Nephron (organoid): ENCODE measurements around the gene CACNB1.

Experiments used
- H3K27ac Mint-ChIP-seq, 3 experiments: 2 replicates each; pipeline ENCODE4 v1.8.0; 2020; ENCODE audit warnings: mixed read lengths in 3 of 3, mild to moderate bottlenecking in 2 of 3, moderate library complexity in 1 of 3
- H3K27me3 Mint-ChIP-seq: 2 replicates; pipeline ENCODE4 v1.8.0; 2021; ENCODE audit warnings: low read depth, mild to moderate bottlenecking, moderate library complexity, mixed read lengths
- H3K36me3 Mint-ChIP-seq: 2 replicates; pipeline ENCODE4 v1.8.0; 2020; ENCODE audit warnings: low read depth, mixed read lengths
- H3K4me1 Mint-ChIP-seq: 2 replicates; pipeline ENCODE4 v1.8.0; 2020; ENCODE audit warnings: mixed read lengths
- H3K4me3 Mint-ChIP-seq, 3 experiments: 2 replicates each; pipeline ENCODE4 v1.8.0; 2020; ENCODE audit warnings: mild to moderate bottlenecking in 3 of 3, mixed read lengths in 3 of 3, moderate library complexity in 2 of 3
- H3K9me3 Mint-ChIP-seq: 2 replicates; pipeline ENCODE4 v1.8.0; 2020; ENCODE audit warnings: mixed read lengths
- TF ChIP-seq, protein P1 (sequence below), 3 experiments: fragments of 200-600 bp; sonication (generic); IDR thresholded peaks; one replicate each; pipeline ENCODE4 v1.5.0; 2021; ENCODE audit warnings: antibody characterized with exemption in 3 of 3; ENCODE audit not compliant: unreplicated experiment in 3 of 3

CACNB1 gene

DNA sequence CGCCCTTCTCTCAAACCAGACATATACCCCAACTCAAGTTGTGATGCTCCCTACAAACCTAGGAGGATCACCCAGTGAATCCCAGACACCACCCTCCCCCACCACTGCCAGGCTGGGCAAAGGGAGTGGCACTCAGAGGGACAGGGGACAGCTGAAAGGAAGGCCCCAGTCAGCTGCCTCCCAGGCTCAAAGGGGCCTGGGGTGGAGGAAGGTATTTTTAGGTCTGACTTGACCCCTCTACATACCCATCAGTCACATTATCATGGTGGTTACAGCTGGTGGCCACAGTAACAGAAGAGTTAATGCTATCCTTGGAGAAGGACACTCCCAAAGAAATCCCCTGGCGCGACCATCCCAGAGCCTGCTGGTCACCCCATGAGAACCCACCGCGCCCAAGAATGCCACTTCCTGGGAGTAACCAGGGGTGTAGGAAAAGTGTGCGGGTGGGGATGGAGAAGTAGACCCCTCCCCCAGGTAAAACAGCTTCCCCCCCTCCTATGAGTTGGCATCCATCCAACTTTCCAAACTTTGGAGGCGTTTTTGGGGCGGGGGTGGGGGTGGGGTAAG lies 1.1 kb downstream of the CACNB1 start:
- peaks cover 54% of the 10 kb centered on the region for H3K4me1 Mint-ChIP-seq
- H3K27ac Mint-ChIP-seq = peak overlapping the region; percentile 55 to 77 (median 59)
- TF ChIP-seq, protein P1, sequence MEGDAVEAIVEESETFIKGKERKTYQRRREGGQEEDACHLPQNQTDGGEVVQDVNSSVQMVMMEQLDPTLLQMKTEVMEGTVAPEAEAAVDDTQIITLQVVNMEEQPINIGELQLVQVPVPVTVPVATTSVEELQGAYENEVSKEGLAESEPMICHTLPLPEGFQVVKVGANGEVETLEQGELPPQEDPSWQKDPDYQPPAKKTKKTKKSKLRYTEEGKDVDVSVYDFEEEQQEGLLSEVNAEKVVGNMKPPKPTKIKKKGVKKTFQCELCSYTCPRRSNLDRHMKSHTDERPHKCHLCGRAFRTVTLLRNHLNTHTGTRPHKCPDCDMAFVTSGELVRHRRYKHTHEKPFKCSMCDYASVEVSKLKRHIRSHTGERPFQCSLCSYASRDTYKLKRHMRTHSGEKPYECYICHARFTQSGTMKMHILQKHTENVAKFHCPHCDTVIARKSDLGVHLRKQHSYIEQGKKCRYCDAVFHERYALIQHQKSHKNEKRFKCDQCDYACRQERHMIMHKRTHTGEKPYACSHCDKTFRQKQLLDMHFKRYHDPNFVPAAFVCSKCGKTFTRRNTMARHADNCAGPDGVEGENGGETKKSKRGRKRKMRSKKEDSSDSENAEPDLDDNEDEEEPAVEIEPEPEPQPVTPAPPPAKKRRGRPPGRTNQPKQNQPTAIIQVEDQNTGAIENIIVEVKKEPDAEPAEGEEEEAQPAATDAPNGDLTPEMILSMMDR (IDR thresholded peaks at IDR 0.05; ENCODE audit: unreplicated experiment in 3 of 3) = no peak
- no peaks in the 10 kb centered on the region for H3K27me3 Mint-ChIP-seq
- H3K9me3 Mint-ChIP-seq = no peaks in the 10 kb centered on the region
- peak overlapping the region; percentile 89 to 97 (median 91) for H3K4me3 Mint-ChIP-seq
- H3K36me3 Mint-ChIP-seq = peaks cover 26% of the 10 kb centered on the region

DNA sequence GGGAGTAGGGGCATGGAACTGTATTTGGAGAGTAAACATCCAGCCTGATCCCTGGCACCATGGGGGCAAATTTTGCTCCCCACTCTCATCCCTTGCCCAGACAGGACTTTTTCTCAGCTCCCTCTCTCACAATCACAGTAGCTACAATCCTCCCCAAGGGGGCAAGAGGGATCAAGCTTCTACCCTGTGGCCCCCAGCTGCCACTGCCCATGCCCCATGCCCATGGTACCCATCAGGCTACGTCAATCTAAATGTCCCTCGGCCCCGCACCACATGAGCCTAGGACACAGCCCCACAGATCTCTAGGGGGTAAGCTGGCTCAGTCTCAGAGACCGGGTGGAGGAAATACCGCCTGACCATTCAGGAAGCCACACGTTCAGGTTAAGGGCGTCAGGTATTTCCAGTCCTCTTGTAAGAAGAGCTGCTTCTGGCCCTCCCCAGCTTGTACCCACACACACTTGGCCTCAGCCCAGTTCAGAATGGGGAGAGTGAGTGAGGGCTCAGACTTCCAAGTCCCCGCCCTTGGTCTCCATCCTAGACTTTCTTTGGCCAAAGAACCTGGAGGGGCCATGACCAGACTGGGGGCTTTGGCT lies 1.8 kb downstream of the CACNB1 start:
- H3K4me3 Mint-ChIP-seq = peak overlapping the region; percentile 89 to 97 (median 91)

DNA sequence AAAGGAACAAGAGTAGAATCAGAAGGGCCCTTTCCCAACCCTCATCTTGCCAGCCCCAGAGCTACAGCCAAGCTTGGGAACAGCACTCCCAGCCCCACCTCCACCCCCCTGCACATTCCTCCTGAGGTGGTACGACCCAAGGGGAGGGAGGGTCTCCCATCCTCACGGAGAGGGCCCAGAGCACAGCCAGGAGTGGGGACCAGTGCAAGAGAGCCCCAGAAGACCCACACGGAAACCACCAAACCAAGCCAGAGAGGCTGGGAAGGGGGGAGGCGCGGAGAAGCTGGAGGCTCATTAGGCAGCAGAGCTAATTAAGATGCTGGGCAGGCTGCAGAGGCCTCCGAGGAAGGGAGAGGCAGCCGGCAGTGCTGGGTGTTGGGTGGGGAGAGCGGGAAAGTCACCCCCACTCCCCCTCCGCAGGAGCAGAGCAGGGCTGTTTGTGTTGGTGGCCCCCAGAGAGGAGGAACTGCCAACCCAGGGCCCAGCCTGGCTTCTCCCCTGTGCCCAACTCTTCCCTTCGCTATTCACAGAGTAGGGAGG lies 2.4 kb downstream of the CACNB1 start:
- peak overlapping the region; percentile 89 to 97 (median 91) for H3K4me3 Mint-ChIP-seq
- H3K27ac Mint-ChIP-seq = peak overlapping the region; percentile 41 to 77 (median 55)
- no peaks in the 10 kb centered on the region for H3K9me3 Mint-ChIP-seq
- TF ChIP-seq, protein P1 (IDR thresholded peaks at IDR 0.05; ENCODE audit: unreplicated experiment in 3 of 3) = no peak
- H3K27me3 Mint-ChIP-seq = no peaks in the 10 kb centered on the region
- peaks cover 48% of the 10 kb centered on the region for H3K4me1 Mint-ChIP-seq
- peaks cover 17% of the 10 kb centered on the region for H3K36me3 Mint-ChIP-seq

More for the DNA sequence above, 1.8 kb downstream of the CACNB1 start:
- TF ChIP-seq, protein P1 (IDR thresholded peaks at IDR 0.05; ENCODE audit: unreplicated experiment in 3 of 3) = no peak
- H3K4me1 Mint-ChIP-seq = peaks cover 50% of the 10 kb centered on the region
- H3K9me3 Mint-ChIP-seq = no peaks in the 10 kb centered on the region
- peak overlapping the region; percentile 55 to 60 (median 59) for H3K27ac Mint-ChIP-seq
- no peaks in the 10 kb centered on the region for H3K27me3 Mint-ChIP-seq
- H3K36me3 Mint-ChIP-seq = peaks cover 20% of the 10 kb centered on the region

DNA sequence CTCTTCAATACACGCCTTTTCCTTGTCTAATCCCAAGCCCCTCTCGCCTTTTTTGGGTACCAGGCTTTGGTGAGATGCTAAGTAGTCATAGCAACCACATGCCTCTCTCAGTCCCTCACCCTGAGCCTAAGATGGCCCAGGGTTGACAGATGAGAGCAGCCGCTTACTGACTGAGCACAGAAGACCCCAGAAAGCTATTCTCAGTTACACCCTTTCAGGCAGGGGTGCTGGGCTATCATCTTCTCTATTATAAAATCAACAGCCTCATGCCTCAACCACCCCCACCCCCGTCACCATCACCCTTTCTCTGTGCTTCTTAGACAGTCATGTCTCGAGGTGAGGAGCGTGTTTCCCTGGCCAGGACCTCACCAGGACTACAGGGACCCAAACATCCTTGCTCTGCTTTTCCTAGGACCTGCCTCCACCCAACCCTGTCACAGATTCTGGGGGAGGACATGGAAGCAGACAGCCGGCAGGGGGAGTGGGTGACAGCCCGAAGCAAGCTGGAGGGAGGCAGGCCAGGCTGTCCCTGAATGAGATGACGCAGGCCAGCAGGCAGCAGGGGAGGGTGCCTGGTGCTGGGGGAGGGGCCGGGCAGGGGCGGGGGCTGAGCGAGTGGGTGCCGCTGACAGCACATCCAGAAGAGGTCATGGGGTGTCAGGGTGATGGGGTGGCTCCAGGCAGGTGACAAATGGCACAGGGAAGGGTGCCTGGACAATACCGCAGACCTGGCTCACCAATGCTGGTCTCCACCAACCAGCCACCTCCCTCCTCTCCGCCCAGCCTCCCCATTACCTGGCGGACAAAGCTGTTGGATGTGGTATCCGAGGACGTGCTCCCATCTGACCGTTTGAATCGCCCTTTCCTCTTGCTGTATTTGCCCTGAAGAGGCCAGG lies 3.1 kb downstream of the CACNB1 start:
- TF ChIP-seq, protein P1 (IDR thresholded peaks at IDR 0.05; ENCODE audit: unreplicated experiment in 3 of 3) = peak; percentile 26 to 42 (median 39)
- H3K36me3 Mint-ChIP-seq = peaks cover 15% of the 10 kb centered on the region
- H3K27ac Mint-ChIP-seq = peak overlapping the region; percentile 40 to 77 (median 49)
- H3K9me3 Mint-ChIP-seq = no peaks in the 10 kb centered on the region
- peaks cover 41% of the 10 kb centered on the region for H3K4me1 Mint-ChIP-seq
- H3K4me3 Mint-ChIP-seq = peak overlapping the region; percentile 73 to 91 (median 89)
- no peaks in the 10 kb centered on the region for H3K27me3 Mint-ChIP-seq

DNA sequence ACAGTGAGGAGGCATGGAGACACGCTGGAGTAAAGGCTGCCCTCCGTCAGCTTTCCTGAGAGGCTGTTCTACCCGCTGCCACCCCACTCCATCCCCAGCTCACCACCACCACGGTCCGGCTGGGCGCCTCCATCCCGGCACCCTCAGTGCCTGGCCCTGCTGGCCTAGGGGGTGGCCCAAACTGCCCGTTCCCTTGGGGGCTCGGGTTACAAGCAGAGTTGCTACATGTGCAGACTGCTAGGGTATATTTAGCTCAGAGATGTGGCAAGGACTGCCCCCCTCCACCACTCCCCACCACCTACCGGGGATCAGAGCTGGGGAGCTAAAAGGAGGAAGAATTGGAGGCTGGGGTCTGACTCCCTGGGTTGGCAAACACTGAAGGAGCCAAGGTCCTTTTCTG lies 4.1 kb downstream of the CACNB1 start:
- Mint-ChIP-seq H3K4me3 (peak overlapping the region in 2 of 3 experiments; percentile 89 to 91), H3K36me3 (peaks cover 15% of the 10 kb centered on the region), H3K9me3 (no peaks in the 10 kb centered on the region), H3K4me1 (peaks cover 37% of the 10 kb centered on the region), H3K27ac (no peak overlapping the region), H3K27me3 (no peaks in the 10 kb centered on the region)
- TF ChIP-seq, protein P1 (IDR thresholded peaks at IDR 0.05; ENCODE audit: unreplicated experiment in 3 of 3) = no peak
